AG04450 (cell line): ENCODE data around the gene VAPA. TPM values are rescaled to one million over a fixed set of nuclear protein-coding genes. Genes with fewer than 3 reads are reported as not detected.

Experiments
- CTCF ChIA-PET: fragments of 300-600, 350-600 bp; formaldehyde crosslinking; extraction: SDS; loops from one replicate; lab custom pipeline; 2022; ENCODE audit warnings: antibody characterized with exemption, inconsistent platforms; lab: Charles Lee
- POLR2A ChIA-PET: fragments of 350-600 bp; formaldehyde crosslinking; extraction: SDS; loops from one replicate; lab custom pipeline; 2021; ENCODE audit warnings: antibody characterized with exemption, inconsistent platforms; lab: Yijun Ruan, JAX
- DNase-seq: peaks from one replicate; pipeline ENCODE4 v3.0.0-alpha.2; 2011; ENCODE audit warnings: low read depth, low spot score
- H3K27ac ChIP-seq: one replicate; pipeline ENCODE4 v1.5.1; 2012; ENCODE audit warnings: low read depth, low read length, control low read depth
- H3K27me3 ChIP-seq: one replicate; pipeline ENCODE4 v1.6.0; 2012; ENCODE audit warnings: low read length; ENCODE audit not compliant: control insufficient read depth, insufficient read depth
- H3K4me3 ChIP-seq: 2 replicates; pipeline ENCODE4 v1.5.1; 2011; ENCODE audit warnings: mild to moderate bottlenecking, low read depth, low read length, control low read depth
- H3K9me3 ChIP-seq: 2 replicates; pipeline ENCODE4 v1.5.1; 2012; ENCODE audit warnings: low read length; ENCODE audit not compliant: control insufficient read depth, insufficient read depth
- CTCF ChIP-seq: IDR thresholded peaks from 2 replicates; pipeline ENCODE4 v1.5.1; 2011; ENCODE audit warnings: low read depth, low read length, control low read depth, inconsistent platforms
- polyA plus RNA-seq: library from polyadenylated mRNA; depleted of rRNA; stranded (reverse); fragments of >200 nt; gene quantifications from 2 replicates; pipeline ENCODE4 v1.2.3, GENCODE V29; 2011

VAPA gene
- polyA plus RNA-seq, 1 experiment, result 393 TPM

DNA sequence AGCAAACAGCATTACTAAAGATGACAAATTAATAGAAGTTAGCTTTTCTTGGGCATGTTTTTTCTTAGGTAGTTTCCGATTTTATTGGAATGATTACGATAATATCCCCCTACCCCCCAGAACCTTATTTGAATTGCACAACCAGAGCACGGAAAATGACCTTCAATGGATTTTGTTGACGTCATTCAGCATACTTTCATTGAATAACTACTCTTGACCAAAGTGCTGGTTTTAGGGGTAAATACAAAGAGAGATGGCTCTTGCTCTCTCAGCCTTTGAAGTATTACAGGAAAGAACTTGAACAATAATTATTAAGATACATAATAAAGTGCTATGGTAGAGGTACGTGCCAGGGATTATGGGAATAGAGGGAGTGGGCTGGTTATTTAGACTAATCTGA is 36.0 kb downstream of the VAPA start:
- CTCF ChIA-PET, result interaction anchor here (1.1 to 5.4 kb wide), 8 partner anchors 11 to 375 kb away, joined by 3 to 34 read pairs (median 6); no protein-coding TSS in a partner anchor
- POLR2A ChIA-PET, result no interaction called here
- no peak for TF ChIP-seq CTCF

DNA sequence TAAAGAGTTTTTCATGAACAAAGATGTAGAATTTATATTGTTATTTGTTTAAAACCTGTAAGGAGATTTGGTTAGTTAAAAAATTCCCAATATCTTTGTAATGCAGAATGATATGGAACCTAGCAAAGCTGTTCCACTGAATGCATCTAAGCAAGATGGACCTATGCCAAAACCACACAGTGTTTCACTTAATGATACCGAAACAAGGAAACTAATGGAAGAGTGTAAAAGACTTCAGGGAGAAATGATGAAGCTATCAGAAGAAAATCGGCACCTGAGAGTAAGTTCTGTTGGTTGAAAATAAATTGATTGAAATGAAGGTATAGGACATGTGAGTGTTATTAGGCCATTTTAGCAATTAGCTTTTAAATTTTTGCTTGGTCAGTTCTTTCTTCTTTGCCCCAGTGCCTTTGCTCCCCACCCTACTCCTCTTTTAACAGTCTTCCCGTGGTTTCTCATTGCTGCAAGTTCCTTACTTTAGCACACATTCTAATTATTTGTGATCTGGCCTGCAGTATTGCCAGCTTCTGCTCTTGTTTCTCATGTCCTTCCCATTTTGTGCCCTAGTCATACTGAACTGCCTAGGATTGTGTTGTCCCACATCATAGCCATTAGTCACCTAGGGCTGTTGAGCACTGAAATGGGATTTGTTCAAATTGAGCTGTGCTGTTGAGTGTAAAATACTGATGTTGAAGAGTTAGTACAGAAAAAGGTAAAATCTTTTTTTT is 36.6 kb downstream of the VAPA start:
- no peaks in the 10 kb centered on the region for H3K9me3 ChIP-seq
- POLR2A ChIA-PET, result interaction anchor here (0.5 kb wide), 1 partner anchor 369 kb away, joined by 3 read pairs; no protein-coding TSS in a partner anchor
- no peak overlapping the region for H3K27ac ChIP-seq
- H3K4me3 ChIP-seq, result no peak overlapping the region
- CTCF ChIA-PET, result interaction anchor here (0.7 to 5.4 kb wide), 20 partner anchors 10 to 376 kb away, joined by 3 to 34 read pairs (median 5); no protein-coding TSS in a partner anchor
- H3K27me3 ChIP-seq, result no peaks in the 10 kb centered on the region
- TF ChIP-seq CTCF, result no peak
- no peak for DNase-seq

More for the DNA sequence above, 36.0 kb downstream of the VAPA start:
- no peak for DNase-seq
- no peaks in the 10 kb centered on the region for H3K9me3 ChIP-seq
- no peak overlapping the region for H3K4me3 ChIP-seq
- no peak overlapping the region for H3K27ac ChIP-seq
- H3K27me3 ChIP-seq, result no peaks in the 10 kb centered on the region

- Histone ChIP-seq H3K27me3 (no peaks in the 10 kb centered on the region), H3K9me3 (no peaks in the 10 kb centered on the region), H3K4me3 (no peak overlapping the region), H3K27ac (no peak overlapping the region)
- TF ChIP-seq CTCF, result peak; percentile 86
- peak; percentile 43 for DNase-seq
- ChIA-PET CTCF (interaction anchor here (0.6 to 5.4 kb wide), 24 partner anchors 8 to 377 kb away, joined by 3 to 34 read pairs (median 4); no protein-coding TSS in a partner anchor), POLR2A (interaction anchor here (0.5 kb wide), 1 partner anchor 370 kb away, joined by 3 read pairs; no protein-coding TSS in a partner anchor)
Measured at GRCh38 chr18:9951022-9951859, 37.4 kb downstream of the VAPA start.

DNA sequence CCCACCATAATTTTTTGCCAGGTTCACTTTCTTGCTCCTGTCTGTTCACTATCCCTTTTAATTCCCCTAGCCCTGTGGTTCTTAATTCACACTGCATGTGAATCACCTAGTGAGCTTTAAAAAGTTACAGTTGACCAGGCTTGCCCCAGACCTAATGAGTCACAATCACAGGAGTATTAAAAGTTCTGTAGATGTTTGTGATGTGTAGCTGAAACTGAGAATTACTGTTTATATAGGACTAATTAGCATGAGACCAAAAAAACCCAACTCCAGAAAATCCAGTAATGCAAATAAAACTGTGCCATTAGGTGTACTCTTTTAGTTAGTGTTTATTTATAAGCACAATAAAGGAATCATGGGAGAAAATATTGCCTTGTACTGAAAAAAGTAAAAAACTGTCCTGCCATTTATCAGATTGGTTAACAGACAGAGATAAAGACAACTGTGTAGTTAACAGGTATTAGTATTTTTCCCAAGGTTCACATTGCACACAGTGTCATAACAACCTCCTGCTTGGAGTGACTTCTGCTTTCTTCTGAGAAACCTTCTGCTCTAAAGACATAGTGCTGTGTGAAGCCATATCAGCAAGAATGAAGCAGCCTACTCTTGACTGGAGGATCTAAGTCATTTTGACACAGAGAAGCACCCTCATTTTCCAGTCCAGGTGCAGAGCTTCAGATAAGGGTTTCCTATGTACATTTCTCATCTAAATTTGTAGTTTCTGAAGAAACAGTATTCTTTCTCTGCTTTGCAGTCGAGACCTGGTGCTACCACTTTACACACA is 39.0 kb downstream of the VAPA start:
- no peaks in the 10 kb centered on the region for H3K9me3 ChIP-seq
- no peaks in the 10 kb centered on the region for H3K27me3 ChIP-seq
- H3K4me3 ChIP-seq, result no peak overlapping the region
- ChIA-PET CTCF (interaction anchor here (5.4 kb wide), 1 partner anchor 378 kb away, joined by 34 read pairs; no protein-coding TSS in a partner anchor), POLR2A (interaction anchor here (0.6 kb wide), 1 partner anchor 223 kb away, joined by 5 read pairs; no protein-coding TSS in a partner anchor)
- no peak overlapping the region for H3K27ac ChIP-seq
- no peak for TF ChIP-seq CTCF
- DNase-seq, result no peak
